ENCODE measurements around the gene CDHR3. TPM values are rescaled to one million over a fixed set of nuclear protein-coding genes. Genes with fewer than 3 reads are reported as not detected.

The CDHR3 gene
- total RNA-seq: 3.5 and 5.4 TPM in 2 replicates

GRCh38 chr7:105963038-105963667 lies at the start of gene CDHR3:
Gene CDHR3, plus strand, starts transcription at chr7:105963264. Its CDS starts 55 bp downstream, at chr7:105963319.

Other genes starting within 250 kb of the CDHR3 start
- gene ATXN7L1, start 86.7 kb upstream of the CDHR3 start, total RNA-seq: 8.7 and 9.1 TPM in 2 replicates
- 24.6 and 35.8 TPM in 2 replicates for gene SYPL1, start 149.0 kb downstream of the CDHR3 start, total RNA-seq